CD4-positive, alpha-beta T cell treated with Interleukin-21 for 1 hour (primary cell): Measurements from ENCODE around the gene CKM.
"Not testable (repeated sequence)": the region's sequence is repeated elsewhere in the genome, so short reads cannot be mapped to it uniquely, and the experiment has no call there.

Source experiments
- DNase-seq: peaks from one replicate; pipeline ENCODE4 v3.0.0-alpha.2; 2020

Gene CKM

GRCh38 chr19:45348367-45349125 lies 25.9 kb upstream of the CKM start:
- no peak for DNase-seq

- no peak for DNase-seq
These were observed 25.1 kb upstream of the CKM start for GRCh38 chr19:45347570-45348366.

- DNase-seq = no peak
These were observed 23.8 kb upstream of the CKM start for GRCh38 chr19:45346449-45346848.

GRCh38 chr19:45345506-45345860 lies 22.8 kb upstream of the CKM start:
- DNase-seq = no peak

GRCh38 chr19:45344621-45345505 lies 22.2 kb upstream of the CKM start:
- no peak for DNase-seq

- DNase-seq = no peak
These were observed 20.2 kb upstream of the CKM start for GRCh38 chr19:45342911-45343310.

- peak; percentile 9 for DNase-seq
These were observed 18.3 kb upstream of the CKM start for GRCh38 chr19:45340899-45341453.

GRCh38 chr19:45340232-45340898 lies 17.7 kb upstream of the CKM start, which contains the start of gene KLC3:
TSS of gene KLC3 (plus strand) at chr19:45340750. CDS start at chr19:45345542, 4,792 bp downstream.
- peak; percentile 35 for DNase-seq

GRCh38 chr19:45339629-45340028 lies 17.0 kb upstream of the CKM start:
- DNase-seq = no peak

- DNase-seq = no peak
These were observed 14.1 kb upstream of the CKM start for GRCh38 chr19:45336696-45337251.

GRCh38 chr19:45334881-45335280 lies 12.2 kb upstream of the CKM start:
- not testable (repeated sequence) for DNase-seq

GRCh38 chr19:45333609-45334303 lies 11.1 kb upstream of the CKM start:
- no peak for DNase-seq

- no peak for DNase-seq
These were observed 8.7 kb upstream of the CKM start for GRCh38 chr19:45331411-45331810.

- DNase-seq = no peak
These were observed 4.9 kb upstream of the CKM start for GRCh38 chr19:45327404-45328143.

- DNase-seq = no peak
These were observed 1.8 kb upstream of the CKM start for GRCh38 chr19:45324349-45324907.

- no peak for DNase-seq
These were observed 1.0 kb upstream of the CKM start for GRCh38 chr19:45323671-45324081.

- DNase-seq = no peak
These were observed 364 bp downstream of the CKM start for GRCh38 chr19:45322311-45322710.

GRCh38 chr19:45321848-45322247 lies 827 bp downstream of the CKM start:
- no peak for DNase-seq

- DNase-seq = no peak
These were observed 1.5 kb downstream of the CKM start for GRCh38 chr19:45320997-45321775.
